Smooth muscle cell of the brain vasculature (primary cell): ENCODE measurements around the gene NLRP6.
A peak's percentile ranks its signal among the peaks of the same experiment; 100 is the strongest.
"Not testable (repeated sequence)": the region's sequence is repeated elsewhere in the genome, so short reads cannot be mapped to it uniquely, and the experiment has no call there.

Experiments
- DNase-seq: peaks from one replicate; pipeline ENCODE4 v3.0.0-alpha.2; 2012; ENCODE audit warnings: low read depth, low spot score

Gene NLRP6

DNA sequence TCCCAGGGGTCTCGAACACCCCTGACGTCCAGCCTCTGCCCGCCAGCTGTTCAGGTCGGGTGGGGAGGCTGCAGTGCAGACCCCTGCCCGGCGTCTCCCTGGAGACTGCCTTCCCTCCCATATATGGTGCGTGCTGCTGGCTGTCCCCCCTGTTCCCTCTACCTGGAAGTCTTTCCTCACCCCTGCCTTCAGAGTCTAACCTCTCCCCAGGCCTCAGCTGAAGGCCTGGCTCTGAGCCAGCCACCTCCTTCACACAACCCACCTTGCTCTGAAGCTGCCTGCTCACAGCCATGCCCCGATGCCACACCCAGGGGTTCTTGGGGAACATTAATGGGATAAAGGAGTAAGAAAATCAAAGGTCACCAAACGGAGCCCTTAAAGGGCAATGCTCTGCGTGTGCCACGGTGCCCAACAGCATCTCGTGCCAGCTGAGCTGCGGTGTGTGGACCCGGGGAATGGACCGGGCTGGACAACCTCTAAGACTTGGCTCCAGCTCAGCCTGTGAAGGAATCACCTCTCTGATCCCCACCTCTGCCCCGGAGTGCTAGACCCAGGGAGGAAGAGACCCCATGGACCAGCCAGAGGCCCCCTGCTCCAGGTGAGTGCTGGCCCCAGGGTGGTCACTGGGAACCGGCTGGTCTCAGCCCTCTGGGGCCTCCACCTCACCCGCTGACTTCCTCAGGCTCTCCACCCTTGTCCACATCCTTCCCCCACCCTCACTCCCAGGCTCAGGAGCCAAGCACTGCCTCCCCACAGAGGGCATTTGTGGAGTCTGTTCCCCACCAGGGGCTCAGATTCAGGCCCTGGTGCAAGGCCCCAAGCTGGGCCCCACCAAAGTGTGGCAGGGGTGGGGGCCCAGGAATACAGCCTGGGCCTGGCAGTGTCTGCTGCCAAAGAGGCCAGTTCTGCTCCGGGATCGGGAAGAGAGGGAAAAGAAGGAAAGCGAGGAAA is at the start of gene NLRP6:
TSS of gene NLRP6 (plus strand) at position 407 of the 951 bp plus-strand sequence. CDS start at position 570, 163 bp downstream.
- no peak for DNase-seq

GRCh38 chr11:230431-230830 is 47.8 kb upstream of the NLRP6 start:
- no peak for DNase-seq

GRCh38 chr11:232783-233565 is 45.2 kb upstream of the NLRP6 start:
- no peak for DNase-seq

- DNase-seq = no peak
Measured at GRCh38 chr11:235180-235579, 43.0 kb upstream of the NLRP6 start.

DNA sequence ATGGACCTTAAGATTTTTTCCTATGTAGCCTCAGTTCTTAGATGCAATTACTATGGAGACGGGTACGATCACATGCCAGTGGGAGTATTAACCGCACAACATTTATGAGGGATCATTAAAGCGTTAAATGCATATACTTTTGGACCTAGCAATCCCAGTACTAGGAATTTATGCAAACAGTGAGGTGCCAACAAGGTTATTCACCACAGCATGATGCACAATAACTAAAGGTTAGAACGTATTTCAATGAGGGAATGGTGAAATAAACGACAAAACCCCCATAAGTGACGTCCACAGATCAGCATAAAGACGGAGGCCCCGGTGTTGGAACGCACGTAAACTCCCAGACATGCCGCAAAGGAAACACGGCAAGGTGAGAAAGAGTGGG is 42.6 kb upstream of the NLRP6 start:
- DNase-seq = no peak

DNA sequence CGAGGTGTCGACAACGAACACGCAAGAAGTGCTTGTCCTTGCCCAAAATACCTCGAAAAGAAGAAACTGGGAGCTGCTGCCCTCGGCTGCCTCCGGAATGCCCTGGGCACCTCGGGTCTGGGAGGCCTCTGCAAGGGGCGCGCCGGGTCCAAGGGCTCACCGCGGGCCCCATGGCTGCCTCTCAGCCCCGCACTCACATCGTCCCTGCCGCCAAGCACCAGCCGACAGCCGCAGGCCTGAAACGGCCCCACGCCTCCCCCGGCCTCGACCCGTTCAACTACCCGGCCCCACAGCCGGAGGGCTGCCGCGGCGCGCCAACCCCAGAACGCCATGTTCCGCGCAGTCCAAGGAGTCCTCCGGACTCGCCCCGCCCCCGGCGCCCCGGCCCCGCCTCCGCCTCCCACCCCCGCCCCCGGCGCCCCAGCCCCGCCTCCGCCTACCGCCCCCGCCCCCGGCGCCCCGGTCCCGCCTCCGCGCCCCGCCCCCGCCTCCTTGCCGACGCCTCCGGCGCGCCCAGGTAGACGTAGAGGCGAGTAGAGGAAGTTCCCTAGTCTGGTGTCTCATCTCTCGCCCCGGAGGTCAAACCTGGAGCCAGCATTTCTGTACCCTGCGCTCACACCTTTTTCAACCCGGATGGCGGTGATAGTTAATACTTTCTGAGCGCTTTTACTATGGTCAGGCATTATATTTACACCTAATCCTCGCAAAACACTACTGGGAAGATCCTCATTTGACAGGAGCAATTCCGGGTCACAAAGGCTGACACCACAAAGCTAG is 42.0 kb upstream of the NLRP6 start, which contains the start of gene SIRT3:
TSS of gene SIRT3 (minus strand) at position 346 of the 777 bp plus-strand sequence. CDS start at position 332, 14 bp downstream.
- peak; percentile 24 for DNase-seq

- peak; percentile 62 for DNase-seq
Measured at GRCh38 chr11:236774-237767, 41.1 kb upstream of the NLRP6 start, which contains the start of gene PSMD13. Gene PSMD13, plus strand, starts transcription at chr11:236976. Its CDS starts 74 bp downstream, at chr11:237050.

GRCh38 chr11:238346-238745 is 39.9 kb upstream of the NLRP6 start:
- DNase-seq = not testable (repeated sequence)

DNA sequence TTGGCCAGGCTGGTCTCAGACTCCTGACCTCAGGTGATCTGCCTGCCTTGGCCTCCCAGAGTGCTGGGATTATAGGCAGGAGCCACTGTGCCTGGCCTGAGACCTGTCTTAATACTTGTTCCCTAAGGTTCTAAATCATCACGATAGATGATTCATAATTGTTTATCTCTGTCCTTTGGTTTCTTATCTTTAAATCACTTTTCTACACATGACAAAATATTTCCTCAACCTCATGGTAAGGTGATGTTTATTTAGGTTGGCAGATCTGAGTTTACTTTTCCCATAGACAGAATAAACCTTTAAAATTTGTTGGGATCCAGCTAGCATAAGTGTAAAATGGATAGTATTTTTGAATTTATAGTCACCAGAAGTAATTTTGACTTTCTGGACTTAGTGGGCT is 37.9 kb upstream of the NLRP6 start:
- no peak for DNase-seq

GRCh38 chr11:241634-242033 is 36.6 kb upstream of the NLRP6 start:
- no peak for DNase-seq

GRCh38 chr11:244376-244775 is 33.8 kb upstream of the NLRP6 start:
- no peak for DNase-seq

DNA sequence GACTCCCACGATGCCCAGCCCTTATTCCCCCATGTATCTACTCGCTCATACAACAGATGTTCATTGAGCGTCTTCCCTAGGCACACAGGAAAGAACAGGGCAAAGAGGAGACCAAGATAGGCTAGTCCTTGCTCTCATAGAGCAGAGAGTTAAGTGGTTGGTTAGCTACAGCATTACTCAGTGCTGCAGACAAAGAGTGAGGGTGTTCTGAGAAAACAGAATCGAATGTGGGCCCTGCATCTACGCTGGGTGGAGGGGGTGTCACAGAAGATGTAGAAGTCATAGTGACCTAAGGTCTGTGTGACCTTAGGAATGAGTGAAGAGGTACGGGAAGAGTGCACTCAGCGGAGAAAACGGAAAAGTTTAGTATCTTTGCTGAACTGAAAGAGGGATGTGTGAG is 29.1 kb upstream of the NLRP6 start:
- DNase-seq = no peak

DNA sequence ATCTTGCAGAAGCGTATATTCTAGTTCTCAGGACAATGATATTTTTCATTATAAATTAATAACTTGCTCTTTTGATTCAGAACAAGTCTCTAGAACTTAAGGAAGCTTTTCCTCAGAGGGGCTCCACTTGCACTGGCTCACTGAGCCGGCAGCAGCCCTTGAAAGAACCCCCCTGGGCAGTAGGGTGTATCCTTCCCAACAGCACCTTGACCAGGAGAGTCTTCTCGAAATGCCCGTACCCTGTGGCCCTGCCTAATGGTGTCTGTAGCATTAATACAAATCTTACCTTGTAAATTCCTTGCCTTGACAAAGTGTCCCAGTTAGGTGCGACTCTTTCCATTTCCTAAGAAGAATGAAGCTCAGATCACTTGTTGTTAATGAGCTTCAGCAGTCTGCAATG is 27.9 kb upstream of the NLRP6 start:
- no peak for DNase-seq

DNA sequence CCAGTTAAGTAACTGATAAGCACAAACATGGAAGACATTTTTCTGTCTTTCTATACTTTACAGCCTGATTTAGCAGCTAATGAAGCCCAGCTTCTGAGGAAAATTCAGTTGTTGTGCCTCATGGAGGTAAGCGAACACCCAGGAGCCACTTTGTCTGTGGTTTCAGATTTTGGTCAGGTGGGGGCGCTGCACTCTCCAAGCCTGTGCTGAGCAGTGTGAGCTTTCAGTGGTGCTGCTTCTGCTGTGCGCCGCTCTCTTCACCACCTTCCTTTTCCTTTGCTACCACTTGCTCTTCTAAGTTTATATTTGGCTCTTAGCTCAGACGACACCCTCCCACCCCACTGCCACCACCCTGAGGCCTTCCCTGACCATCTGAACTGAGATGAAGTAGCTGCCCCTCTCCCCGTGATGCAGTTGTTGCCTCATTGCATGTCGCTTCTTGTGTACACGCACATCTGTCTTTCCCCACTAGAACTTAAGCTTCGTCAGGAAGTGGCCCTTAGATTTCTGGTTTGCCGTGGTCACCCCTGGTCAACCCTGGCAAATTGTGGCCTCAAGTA is 27.4 kb upstream of the NLRP6 start:
- no peak for DNase-seq

DNA sequence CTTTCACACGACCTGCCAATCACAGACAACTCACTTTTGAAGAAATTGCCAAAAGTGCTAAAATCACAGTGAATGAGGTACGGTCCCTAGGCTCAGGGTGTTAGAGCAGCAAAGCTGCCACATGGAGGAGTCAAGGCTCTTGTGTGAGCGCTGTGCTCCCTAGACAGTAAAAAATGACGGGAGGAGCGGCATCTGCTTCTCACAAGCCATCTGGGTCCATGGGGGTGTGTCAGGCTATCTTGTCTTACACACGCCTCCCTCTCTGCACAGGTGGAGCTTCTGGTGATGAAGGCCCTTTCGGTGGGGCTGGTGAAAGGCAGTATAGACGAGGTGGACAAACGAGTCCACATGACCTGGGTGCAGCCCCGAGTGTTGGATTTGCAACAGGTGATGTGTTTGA is 26.7 kb upstream of the NLRP6 start:
- no peak for DNase-seq

DNA sequence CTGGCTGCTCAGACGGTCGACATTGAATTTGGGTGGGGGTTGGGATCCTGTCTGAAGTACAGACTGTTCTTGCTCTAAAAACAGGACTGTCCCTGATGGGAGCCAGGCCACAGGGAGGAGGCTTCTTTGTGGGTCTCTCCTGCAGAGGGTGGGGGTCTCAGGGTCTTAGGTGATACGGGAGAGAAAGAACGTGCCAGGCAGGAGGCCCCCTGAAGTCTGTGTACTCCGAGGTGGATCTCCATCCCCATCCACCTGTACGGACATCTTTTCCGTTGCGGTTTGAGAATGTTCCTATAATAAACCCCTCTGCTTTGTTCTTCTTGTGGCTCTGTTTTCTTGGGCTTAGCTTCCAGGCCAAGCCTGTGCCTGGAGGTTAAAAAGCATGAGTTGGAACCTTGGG is 25.5 kb upstream of the NLRP6 start:
- no peak for DNase-seq

GRCh38 chr11:253160-253885 is 24.9 kb upstream of the NLRP6 start:
- DNase-seq = no peak

GRCh38 chr11:253886-254270 is 24.3 kb upstream of the NLRP6 start:
- DNase-seq = no peak

GRCh38 chr11:255176-255575 is 23.0 kb upstream of the NLRP6 start:
- no peak for DNase-seq
